Neural progenitor cell (in vitro differentiated cells): ENCODE data around the gene PIRT. TPM values are rescaled to one million over a fixed set of nuclear protein-coding genes. Genes with fewer than 3 reads are reported as not detected.

ENCODE experiments used
- DNase-seq: peaks from one replicate; pipeline ENCODE4 v3.0.0-alpha.2; 2016; ENCODE audit warnings: low spot score
- H2AFZ ChIP-seq: fragments of 200-600 bp; sonication (generic); replicated peaks from 2 replicates; pipeline ENCODE4 v1.6.1; 2016; ENCODE audit warnings: antibody characterized with exemption
- H3F3A ChIP-seq: fragments of 200-600 bp; sonication (generic); 2 replicates; pipeline ENCODE4 v1.6.1; 2016; ENCODE audit warnings: antibody characterized with exemption, low read depth
- H3K27ac ChIP-seq: fragments of 200-600 bp; sonication (generic); 2 replicates; pipeline ENCODE4 v1.5.1; 2016; ENCODE audit warnings: mild to moderate bottlenecking
- H3K27me3 ChIP-seq: fragments of 200-600 bp; sonication (generic); 2 replicates; pipeline ENCODE4 v1.6.1; 2016; ENCODE audit warnings: mild to moderate bottlenecking, moderate library complexity
- H3K36me3 ChIP-seq: fragments of 200-600 bp; sonication (generic); 2 replicates; pipeline ENCODE4 v1.5.1; 2016
- H3K4me1 ChIP-seq: fragments of 200-600 bp; sonication (generic); 2 replicates; pipeline ENCODE4 v1.6.1; 2016; ENCODE audit warnings: mixed run types
- H3K4me2 ChIP-seq: fragments of 200-600 bp; sonication (generic); 2 replicates; pipeline ENCODE4 v1.6.1; 2016
- H3K4me3 ChIP-seq: fragments of 200-600 bp; sonication (generic); 2 replicates; pipeline ENCODE4 v1.5.1; 2016
- H3K79me2 ChIP-seq: fragments of 200-600 bp; sonication (generic); 2 replicates; pipeline ENCODE4 v1.6.1; 2016; ENCODE audit warnings: low read depth
- H3K9ac ChIP-seq: fragments of 200-600 bp; sonication (generic); 2 replicates; pipeline ENCODE4 v1.6.1; 2016
- H3K9me3 ChIP-seq: fragments of 200-600 bp; sonication (generic); 2 replicates; pipeline ENCODE4 v1.5.1; 2016; ENCODE audit warnings: low read depth
- H4K20me1 ChIP-seq: fragments of 200-600 bp; sonication (generic); 2 replicates; pipeline ENCODE4 v1.6.1; 2016; ENCODE audit warnings: low read depth
- H3K27ac Mint-ChIP-seq: 3 replicates; pipeline ENCODE4 v1.8.0; 2021; ENCODE audit warnings: mixed read lengths
- H3K27me3 Mint-ChIP-seq: 2 replicates; pipeline ENCODE4 v1.8.0; 2022; ENCODE audit warnings: low read depth, mild to moderate bottlenecking, inconsistent platforms, moderate library complexity, mixed read lengths; ENCODE audit not compliant: insufficient read depth
- H3K36me3 Mint-ChIP-seq: 3 replicates; pipeline ENCODE4 v1.8.0; 2021; ENCODE audit warnings: mixed read lengths
- H3K4me1 Mint-ChIP-seq: 3 replicates; pipeline ENCODE4 v1.8.0; 2021; ENCODE audit warnings: mixed read lengths
- H3K4me3 Mint-ChIP-seq: 3 replicates; pipeline ENCODE4 v1.8.0; 2021; ENCODE audit warnings: mild to moderate bottlenecking, moderate library complexity, mixed read lengths
- H3K9me3 Mint-ChIP-seq: 3 replicates; pipeline ENCODE4 v1.8.0; 2020; ENCODE audit warnings: mixed read lengths
- EZH2 ChIP-seq: fragments of 200-600 bp; sonication (generic); IDR thresholded peaks from 2 replicates; pipeline ENCODE4 v1.6.1; 2017; ENCODE audit warnings: antibody characterized with exemption, mild to moderate bottlenecking, moderate library complexity
- EZH2phosphoT487 ChIP-seq: fragments of 200-600 bp; sonication (generic); IDR thresholded peaks from 2 replicates; pipeline ENCODE4 v1.6.1; 2017; ENCODE audit warnings: antibody characterized with exemption
- total RNA-seq: library from RNA; depleted of rRNA; stranded (reverse); fragments of >200 nt; gene quantifications from 2 replicates; pipeline ENCODE4 v1.2.3, GENCODE V29; 2015; ENCODE audit warnings: low replicate concordance
- TF ChIP-seq, protein P1 (sequence below): fragments of 200-600 bp; sonication (generic); IDR thresholded peaks from 2 replicates; pipeline ENCODE4 v1.5.1; 2017; ENCODE audit warnings: antibody characterized with exemption, mild to moderate bottlenecking

The PIRT gene
- total RNA-seq, 1 donor from 2014 or later = not detected

DNA sequence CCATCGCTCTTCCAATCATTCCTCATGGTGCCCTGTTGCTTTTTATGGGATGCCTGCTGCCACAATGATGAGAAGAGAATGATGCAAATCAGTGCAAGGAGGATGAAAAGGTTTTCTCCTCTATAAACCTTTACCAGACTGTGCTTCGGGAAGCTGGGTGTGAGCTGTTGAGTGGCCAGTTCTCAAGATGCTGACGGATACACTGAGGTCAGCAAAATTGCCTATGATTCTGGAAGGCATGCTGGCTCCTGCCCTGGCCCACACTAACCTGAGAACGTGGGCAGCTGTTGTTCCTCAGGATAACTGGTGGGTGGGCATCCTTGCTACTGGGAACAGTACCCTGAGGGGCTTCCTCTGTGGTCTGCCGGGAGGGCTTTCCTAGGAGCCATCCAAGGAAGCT, 795 bp upstream of the PIRT start:
- no peaks in the 10 kb centered on the region for H4K20me1 ChIP-seq
- H3K4me3 ChIP-seq = no peak overlapping the region
- no peak for DNase-seq
- no peak overlapping the region for H3K4me3 Mint-ChIP-seq
- H3K27me3 Mint-ChIP-seq = peaks cover 9% of the 10 kb centered on the region
- H3F3A ChIP-seq = no peaks in the 10 kb centered on the region
- no peaks in the 10 kb centered on the region for H3K9me3 Mint-ChIP-seq
- H3K9ac ChIP-seq = no peak overlapping the region
- no peak overlapping the region for H2AFZ ChIP-seq
- H3K4me2 ChIP-seq = no peak overlapping the region
- H3K4me1 ChIP-seq = no peaks in the 10 kb centered on the region
- no peaks in the 10 kb centered on the region for H3K9me3 ChIP-seq
- no peaks in the 10 kb centered on the region for H3K79me2 ChIP-seq
- no peak for TF ChIP-seq EZH2
- TF ChIP-seq, protein P1, sequence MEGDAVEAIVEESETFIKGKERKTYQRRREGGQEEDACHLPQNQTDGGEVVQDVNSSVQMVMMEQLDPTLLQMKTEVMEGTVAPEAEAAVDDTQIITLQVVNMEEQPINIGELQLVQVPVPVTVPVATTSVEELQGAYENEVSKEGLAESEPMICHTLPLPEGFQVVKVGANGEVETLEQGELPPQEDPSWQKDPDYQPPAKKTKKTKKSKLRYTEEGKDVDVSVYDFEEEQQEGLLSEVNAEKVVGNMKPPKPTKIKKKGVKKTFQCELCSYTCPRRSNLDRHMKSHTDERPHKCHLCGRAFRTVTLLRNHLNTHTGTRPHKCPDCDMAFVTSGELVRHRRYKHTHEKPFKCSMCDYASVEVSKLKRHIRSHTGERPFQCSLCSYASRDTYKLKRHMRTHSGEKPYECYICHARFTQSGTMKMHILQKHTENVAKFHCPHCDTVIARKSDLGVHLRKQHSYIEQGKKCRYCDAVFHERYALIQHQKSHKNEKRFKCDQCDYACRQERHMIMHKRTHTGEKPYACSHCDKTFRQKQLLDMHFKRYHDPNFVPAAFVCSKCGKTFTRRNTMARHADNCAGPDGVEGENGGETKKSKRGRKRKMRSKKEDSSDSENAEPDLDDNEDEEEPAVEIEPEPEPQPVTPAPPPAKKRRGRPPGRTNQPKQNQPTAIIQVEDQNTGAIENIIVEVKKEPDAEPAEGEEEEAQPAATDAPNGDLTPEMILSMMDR = no peak
- H3K27ac ChIP-seq = no peak overlapping the region
- H3K36me3 Mint-ChIP-seq = no peaks in the 10 kb centered on the region
- no peak overlapping the region for H3K27ac Mint-ChIP-seq
- H3K36me3 ChIP-seq = no peaks in the 10 kb centered on the region
- H3K27me3 ChIP-seq = peaks cover 7% of the 10 kb centered on the region
- H3K4me1 Mint-ChIP-seq = peaks cover 17% of the 10 kb centered on the region

DNA sequence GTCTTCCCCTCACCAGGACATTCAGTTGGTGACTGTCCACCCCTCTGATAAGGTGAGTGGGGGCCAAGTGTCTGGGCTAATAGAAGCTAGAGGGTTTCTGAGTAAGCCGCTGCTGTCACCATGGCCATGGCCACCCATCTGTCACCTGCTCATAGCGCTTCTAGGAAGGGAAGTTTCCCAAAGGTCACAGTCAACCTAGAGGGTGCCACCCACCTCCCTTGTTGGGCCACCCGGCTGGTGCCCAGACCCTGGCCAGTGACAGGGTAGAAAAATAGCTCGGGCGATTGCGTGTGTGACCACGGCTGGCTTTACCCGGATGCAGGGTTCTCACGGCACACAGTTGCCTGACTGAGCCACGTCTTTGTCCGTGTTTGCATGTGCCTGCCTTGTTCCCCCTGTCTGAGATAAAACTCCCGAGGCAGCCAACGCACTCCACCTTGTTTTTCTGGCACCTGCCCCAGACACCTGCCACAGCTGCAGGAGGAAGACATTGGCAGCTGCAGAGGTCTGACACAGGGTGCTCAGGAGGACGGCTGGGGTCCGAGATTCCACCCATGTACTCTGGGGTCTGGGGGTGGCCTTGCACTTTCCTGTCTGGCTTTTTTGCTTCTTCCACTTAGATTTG, 809 bp downstream of the PIRT start:
- H3K27me3 Mint-ChIP-seq = peaks cover 3% of the 10 kb centered on the region
- H3F3A ChIP-seq = no peaks in the 10 kb centered on the region
- DNase-seq = no peak
- H3K27ac Mint-ChIP-seq = no peak overlapping the region
- H3K36me3 ChIP-seq = no peaks in the 10 kb centered on the region
- H3K9me3 Mint-ChIP-seq = no peaks in the 10 kb centered on the region
- H3K27ac ChIP-seq = no peak overlapping the region
- no peaks in the 10 kb centered on the region for H3K9me3 ChIP-seq
- H3K4me2 ChIP-seq = no peak overlapping the region
- no peak overlapping the region for H2AFZ ChIP-seq
- H3K4me1 ChIP-seq = no peaks in the 10 kb centered on the region
- no peak for TF ChIP-seq EZH2phosphoT487
- TF ChIP-seq, protein P1 = no peak
- no peak for TF ChIP-seq EZH2
- peaks cover 10% of the 10 kb centered on the region for H3K4me1 Mint-ChIP-seq
- no peaks in the 10 kb centered on the region for H3K27me3 ChIP-seq
- no peaks in the 10 kb centered on the region for H3K36me3 Mint-ChIP-seq
- no peak overlapping the region for H3K4me3 ChIP-seq
- H3K4me3 Mint-ChIP-seq = no peak overlapping the region
- no peak overlapping the region for H3K9ac ChIP-seq
- H4K20me1 ChIP-seq = no peaks in the 10 kb centered on the region
- no peaks in the 10 kb centered on the region for H3K79me2 ChIP-seq

DNA sequence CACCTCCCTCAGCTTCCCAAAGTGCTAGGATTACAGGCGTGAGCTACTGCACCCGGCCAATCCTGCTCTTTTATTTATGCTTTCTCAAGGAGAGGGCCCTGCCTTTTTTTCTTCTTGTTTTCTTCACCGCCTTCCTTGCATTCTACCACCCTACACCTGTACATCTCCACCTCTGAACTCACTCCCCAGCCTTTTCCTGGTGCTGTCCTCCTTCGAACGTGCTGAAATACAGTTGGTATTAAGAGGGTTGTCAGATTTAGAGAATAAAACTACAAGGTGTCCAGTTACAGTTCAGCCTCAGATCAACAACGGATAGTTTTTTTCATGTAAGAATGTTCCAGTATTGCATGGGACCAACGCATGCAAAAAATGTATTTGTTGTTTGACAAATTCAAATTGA, 1.7 kb downstream of the PIRT start:
- no peaks in the 10 kb centered on the region for H3K9me3 Mint-ChIP-seq
- peaks cover 10% of the 10 kb centered on the region for H3K4me1 Mint-ChIP-seq
- H3K36me3 Mint-ChIP-seq = no peaks in the 10 kb centered on the region

More for the DNA sequence above, 1.7 kb downstream of the PIRT start:
- H3K9ac ChIP-seq = no peak overlapping the region
- no peak overlapping the region for H3K4me2 ChIP-seq
- Mint-ChIP-seq H3K27me3 (peaks cover 3% of the 10 kb centered on the region), H3K4me3 (no peak overlapping the region), H3K27ac (no peak overlapping the region)
- H3K36me3 ChIP-seq = no peaks in the 10 kb centered on the region
- no peak overlapping the region for H2AFZ ChIP-seq
- H3K4me3 ChIP-seq = no peak overlapping the region
- no peaks in the 10 kb centered on the region for H3K27me3 ChIP-seq
- DNase-seq = no peak
- no peak overlapping the region for H3K27ac ChIP-seq
- H3K4me1 ChIP-seq = no peaks in the 10 kb centered on the region
- no peaks in the 10 kb centered on the region for H4K20me1 ChIP-seq
- H3K79me2 ChIP-seq = no peaks in the 10 kb centered on the region
- no peaks in the 10 kb centered on the region for H3K9me3 ChIP-seq
- H3F3A ChIP-seq = no peaks in the 10 kb centered on the region
- TF ChIP-seq, protein P1 = no peak
- TF ChIP-seq EZH2phosphoT487 = no peak
- no peak for TF ChIP-seq EZH2
